Body of pancreas (tissue), 4 donors: ENCODE results near the gene PLOD1. TPM values are rescaled to one million over a fixed set of nuclear protein-coding genes. Genes with fewer than 3 reads are reported as not detected.

Experiments
- ATAC-seq: fragments of 150-250 bp; one replicate; pipeline ENCODE4 v1.9.1; 2016
- DNase-seq, 4 donors: peaks; one replicate each; pipeline ENCODE4 v3.0.0-alpha.2; 2019
- H3K27ac ChIP-seq, 4 donors: fragments of 200-600 bp; sonication (generic); 1 replicate in 3 of 4; 2 replicates in 1 of 4; pipeline versions ENCODE4 v1.5.1 to v1.6.1; 2016 to 2019; ENCODE audit warnings: mild to moderate bottlenecking in 1 of 4, mixed read lengths in 1 of 4, moderate library complexity in 1 of 4
- H3K27me3 ChIP-seq, 2 donors: fragments of 200-600 bp; sonication (generic); one replicate each; pipeline ENCODE4 v1.6.0; 2016; ENCODE audit warnings: mild to moderate bottlenecking in 1 of 2
- H3K36me3 ChIP-seq, 2 donors: fragments of 200-600 bp; sonication (generic); replicated peaks in 1 of 2; 2 replicates each; pipeline ENCODE4 v1.5.1; 2016; ENCODE audit warnings: low read depth in 2 of 2; ENCODE audit not compliant: insufficient read depth in 1 of 2
- H3K4me1 ChIP-seq: fragments of 200-600 bp; sonication (generic); one replicate; pipeline ENCODE4 v1.6.0; 2016
- H3K4me3 ChIP-seq, 2 donors: fragments of 200-600 bp; sonication (generic); 1 replicate in 1 of 2; 2 replicates in 1 of 2; pipeline ENCODE4 v1.5.1; 2016 to 2019
- H3K9me3 ChIP-seq, 3 donors: fragments of 200-600 bp; sonication (generic); 1 replicate in 2 of 3; 2 replicates in 1 of 3; pipeline ENCODE4 v1.5.1; 2016
- CTCF ChIP-seq, 7 experiments: fragments of 450-650 bp in 4 of 7; fragments of 200-600 bp in 3 of 7; sonication (generic) in 3 of 7; IDR thresholded peaks; one replicate each; pipeline ENCODE4 v1.5.1; 2016 to 2019; ENCODE audit warnings: antibody characterized with exemption in 7 of 7
- POLR2A ChIP-seq, 3 donors: fragments of 450-650 bp; IDR thresholded peaks; one replicate each; pipeline ENCODE4 v1.6.1; 2016; ENCODE audit warnings: antibody characterized with exemption in 3 of 3, mild to moderate bottlenecking in 2 of 3
- WGBS, 2 donors: methylation state at CpG; one replicate each; pipeline ENCODE4 v1.1.5; 2017; 5-methylcytosine and 5-hydroxymethylcytosine counted together
- intact Hi-C: fragments of 100-400 bp; cut with DNase I; formaldehyde crosslinking; loops from one replicate; pipeline ENCODE4 v1.15.1; 2023
- total RNA-seq, 2 donors: library from RNA; depleted of rRNA; stranded (reverse); fragments of >200 nt; gene quantifications; one replicate each; pipeline ENCODE4 v1.1.0, GENCODE V29; 2016

Gene PLOD1
- total RNA-seq, 2 donors from 2014 or later, result 30.9 to 39.6 TPM

- intact Hi-C loops, result no loop called here
- Histone ChIP-seq H3K4me1 (peaks cover 10% of the 10 kb centered on the region), H3K27me3 (no peaks in the 10 kb centered on the region), H3K9me3 (no peaks in the 10 kb centered on the region), H3K27ac (no peak overlapping the region), H3K36me3 (peaks cover 0 to 16% of the 10 kb centered on the region in 2 donors), H3K4me3 (no peak overlapping the region)
- no peak for ATAC-seq
- 89% methylated on average over 14 to 15 of the region's 17 CpGs for whole genome bisulfite sequencing, 2 donors
- TF ChIP-seq CTCF (IDR thresholded peaks at IDR 0.05), result no peak
- no peak for TF ChIP-seq POLR2A (IDR thresholded peaks at IDR 0.05)
- no peak for DNase-seq
Observed at GRCh38 chr1:11970441-11971185, 36.1 kb downstream of the PLOD1 start.

GRCh38 chr1:11977625-11978024 lies 43.1 kb downstream of the PLOD1 start:
- ATAC-seq, result no peak
- H3K4me3 ChIP-seq, result no peak overlapping the region
- no peak for DNase-seq
- peaks cover 20% of the 10 kb centered on the region for H3K4me1 ChIP-seq
- H3K27me3 ChIP-seq, result no peaks in the 10 kb centered on the region
- intact Hi-C loops, result no loop called here
- TF ChIP-seq CTCF (IDR thresholded peaks at IDR 0.05) (no peak), POLR2A (IDR thresholded peaks at IDR 0.05) (no peak)
- peaks cover 0 to 11% of the 10 kb centered on the region in 2 donors for H3K36me3 ChIP-seq
- H3K27ac ChIP-seq, result no peak overlapping the region
- H3K9me3 ChIP-seq, result no peaks in the 10 kb centered on the region
- whole genome bisulfite sequencing, 2 donors, result 69 to 75% methylated on average over 3 of the region's 3 CpGs

- TF ChIP-seq CTCF (IDR thresholded peaks at IDR 0.05) (no peak), POLR2A (IDR thresholded peaks at IDR 0.05) (no peak)
- DNase-seq, result no peak
Observed at GRCh38 chr1:11978301-11978700, 43.8 kb downstream of the PLOD1 start.

GRCh38 chr1:11979028-11979850 lies 44.7 kb downstream of the PLOD1 start:
- WGBS, 2 donors, result 50 to 58% methylated on average over 26 to 29 of the region's 29 CpGs
- Histone ChIP-seq H3K27me3 (no peaks in the 10 kb centered on the region), H3K4me1 (peaks cover 27% of the 10 kb centered on the region), H3K27ac (peak overlapping the region; percentile 77 to 96 (median 95)), H3K4me3 (no peak overlapping the region), H3K9me3 (no peaks in the 10 kb centered on the region), H3K36me3 (peaks cover 0 to 14% of the 10 kb centered on the region in 2 donors)
- ATAC-seq, result peak; percentile 5
- TF ChIP-seq POLR2A (IDR thresholded peaks at IDR 0.05), result no peak
- no peak for TF ChIP-seq CTCF (IDR thresholded peaks at IDR 0.05)
- no peak for DNase-seq
- intact Hi-C loops, result no loop called here

More at GRCh38 chr1:11978301-11978700, 43.8 kb downstream of the PLOD1 start:
- H3K9me3 ChIP-seq, result no peaks in the 10 kb centered on the region
- no peak overlapping the region for H3K27ac ChIP-seq
- no peak overlapping the region for H3K4me3 ChIP-seq
- 84 to 87% methylated on average over 4 to 8 of the region's 8 CpGs for WGBS, 2 donors
- peaks cover 20% of the 10 kb centered on the region for H3K4me1 ChIP-seq
- no peaks in the 10 kb centered on the region for H3K27me3 ChIP-seq
- peaks cover 0 to 12% of the 10 kb centered on the region in 2 donors for H3K36me3 ChIP-seq
- ATAC-seq, result no peak
- intact Hi-C loops, result no loop called here
